Measurements from ENCODE around the gene TSTD1.

DNA sequence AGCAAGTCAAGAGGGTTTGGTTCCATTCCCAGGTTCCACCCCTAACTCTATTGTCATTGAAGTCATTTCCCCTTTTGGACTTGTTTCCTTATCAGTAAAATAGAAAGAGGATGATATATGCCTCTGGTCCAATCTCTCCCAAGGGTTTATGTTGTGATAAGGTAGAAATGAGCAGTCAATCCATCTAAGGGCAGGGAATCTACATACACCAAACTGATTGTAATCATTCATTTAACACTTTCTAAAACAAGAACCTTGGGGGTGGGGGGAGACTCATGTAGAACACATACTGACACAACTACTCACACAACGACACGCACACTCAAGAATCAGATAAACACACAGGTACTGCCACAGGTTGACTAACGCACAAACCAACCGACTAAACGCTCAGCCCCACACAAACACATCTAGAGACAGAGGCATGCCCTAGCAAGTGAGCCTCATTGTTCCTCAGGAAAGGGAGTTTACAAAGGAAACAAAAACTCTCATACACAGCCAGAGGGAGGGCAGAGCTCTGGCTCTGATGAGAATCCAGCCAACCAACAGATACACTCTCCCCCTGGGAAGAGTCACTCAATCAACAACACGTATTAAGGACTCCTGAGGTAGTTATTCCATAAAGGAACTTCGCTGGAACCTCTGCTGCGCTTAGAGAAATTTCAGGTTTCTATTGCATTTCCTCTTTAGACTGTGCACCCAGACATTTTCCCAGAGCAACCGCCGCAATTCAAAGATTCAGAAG is 18.8 kb downstream of the TSTD1 start:
- TF ChIP-seq, protein P1, sequence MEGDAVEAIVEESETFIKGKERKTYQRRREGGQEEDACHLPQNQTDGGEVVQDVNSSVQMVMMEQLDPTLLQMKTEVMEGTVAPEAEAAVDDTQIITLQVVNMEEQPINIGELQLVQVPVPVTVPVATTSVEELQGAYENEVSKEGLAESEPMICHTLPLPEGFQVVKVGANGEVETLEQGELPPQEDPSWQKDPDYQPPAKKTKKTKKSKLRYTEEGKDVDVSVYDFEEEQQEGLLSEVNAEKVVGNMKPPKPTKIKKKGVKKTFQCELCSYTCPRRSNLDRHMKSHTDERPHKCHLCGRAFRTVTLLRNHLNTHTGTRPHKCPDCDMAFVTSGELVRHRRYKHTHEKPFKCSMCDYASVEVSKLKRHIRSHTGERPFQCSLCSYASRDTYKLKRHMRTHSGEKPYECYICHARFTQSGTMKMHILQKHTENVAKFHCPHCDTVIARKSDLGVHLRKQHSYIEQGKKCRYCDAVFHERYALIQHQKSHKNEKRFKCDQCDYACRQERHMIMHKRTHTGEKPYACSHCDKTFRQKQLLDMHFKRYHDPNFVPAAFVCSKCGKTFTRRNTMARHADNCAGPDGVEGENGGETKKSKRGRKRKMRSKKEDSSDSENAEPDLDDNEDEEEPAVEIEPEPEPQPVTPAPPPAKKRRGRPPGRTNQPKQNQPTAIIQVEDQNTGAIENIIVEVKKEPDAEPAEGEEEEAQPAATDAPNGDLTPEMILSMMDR (IDR thresholded peaks at IDR 0.05 in 8 of 11, conservative IDR thresholded peaks at IDR 0.05 in 3 of 11): no peak
- no peak for TF ChIP-seq POLR2A (IDR thresholded peaks at IDR 0.05)

All from spleen (tissue), 7 donors.